HG03108 (cell line): ENCODE measurements around the gene DNM1.
"Not testable (repeated sequence)": the region's sequence is repeated elsewhere in the genome, so short reads cannot be mapped to it uniquely, and the experiment has no call there.

Source experiments
- ATAC-seq: cut with Tn5 transposase; IDR thresholded peaks from one replicate; pipeline ENCODE4 v1.9.1; 2021; ENCODE audit warnings: moderate library complexity; ENCODE audit not compliant: unreplicated experiment

The DNM1 gene

DNA sequence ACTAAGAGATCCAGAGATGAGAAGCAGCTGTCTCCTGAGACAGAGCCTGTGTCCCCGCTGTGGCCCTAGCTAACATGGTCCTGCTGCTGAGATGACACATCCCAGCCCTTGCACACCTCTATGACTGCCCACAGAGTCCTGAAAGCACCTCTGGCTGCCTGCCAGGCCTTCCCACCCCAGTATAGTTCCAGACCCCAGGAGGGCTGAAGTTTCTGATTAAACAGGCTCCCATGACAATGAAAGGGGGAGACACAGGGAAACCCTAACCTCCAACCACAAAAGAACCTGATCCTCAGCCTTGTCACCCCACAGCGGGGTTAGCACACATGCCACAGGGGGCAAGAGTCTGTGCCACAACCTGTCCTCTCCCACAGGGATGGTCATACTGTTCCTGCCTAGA, 27.5 kb upstream of the DNM1 start:
- no peak for ATAC-seq

DNA sequence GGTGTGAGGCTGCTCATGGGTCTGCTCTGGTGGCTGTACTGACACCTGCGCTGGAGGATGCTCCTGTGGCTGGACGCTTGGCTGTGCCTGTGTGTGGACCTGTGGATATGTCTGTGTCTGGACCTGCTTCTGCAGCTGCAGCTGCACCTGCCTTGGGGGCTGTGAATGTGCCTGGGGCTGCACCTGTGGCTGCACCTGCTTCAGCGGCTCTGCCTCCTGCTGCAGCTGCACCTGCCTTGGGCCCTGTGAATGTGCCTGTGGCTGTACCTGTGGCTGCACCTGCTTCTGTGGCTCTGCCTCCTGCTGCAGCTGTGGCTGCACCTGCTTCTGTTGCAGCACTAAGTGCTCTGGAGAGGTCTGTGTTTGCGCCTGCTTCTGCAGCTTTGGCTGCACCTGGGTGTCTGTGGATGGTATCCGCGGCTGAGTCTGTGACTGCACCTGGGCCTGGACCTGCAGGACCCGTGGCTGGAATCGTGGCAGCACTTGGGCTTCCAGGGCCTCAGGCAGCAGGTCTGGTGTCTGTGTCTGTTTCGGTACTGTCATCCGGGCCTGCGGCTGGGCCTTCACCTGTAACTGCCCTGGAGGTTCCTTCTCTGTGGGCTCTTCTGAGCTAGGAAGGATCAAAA, 24.3 kb upstream of the DNM1 start:
- ATAC-seq: no peak

DNA sequence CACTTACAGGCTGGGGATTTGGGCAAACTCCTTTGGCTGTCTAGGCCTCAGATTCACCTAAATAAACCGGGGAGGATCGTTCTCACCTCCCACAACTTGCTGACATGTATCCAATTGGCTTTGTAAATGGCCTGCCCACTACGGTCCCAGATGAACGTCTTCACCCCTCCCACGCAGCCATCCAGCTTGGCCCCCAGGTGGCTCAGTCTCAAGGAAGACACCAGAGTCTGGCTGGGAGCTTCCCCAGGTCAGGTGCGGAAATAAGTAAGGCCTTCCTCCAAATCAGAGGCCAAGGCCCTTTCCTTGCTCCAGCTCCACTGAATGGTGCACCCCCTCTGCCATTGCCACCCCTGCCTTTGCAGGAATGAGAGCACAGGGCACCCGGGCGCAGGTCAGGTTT, 23.2 kb upstream of the DNM1 start:
- no peak for ATAC-seq

DNA sequence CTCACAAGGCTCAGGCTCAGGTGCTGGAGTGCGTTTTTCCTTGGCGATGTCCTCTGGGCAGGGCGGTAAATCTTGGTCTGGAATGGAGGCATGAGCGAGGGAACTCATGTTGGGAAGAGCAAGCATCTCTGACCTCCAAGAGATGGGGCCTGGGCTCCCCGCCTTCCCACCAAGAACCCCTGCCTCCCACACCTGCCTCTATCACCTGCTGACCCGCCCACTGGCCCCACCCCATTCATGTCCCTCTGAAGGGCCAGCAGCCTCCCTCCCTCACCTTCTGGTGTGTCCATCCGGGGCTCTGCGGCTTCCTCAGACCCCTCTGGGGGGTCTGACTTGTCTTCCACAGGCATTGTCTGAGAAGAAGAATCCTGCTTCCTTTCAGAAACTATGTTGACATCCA, 22.7 kb upstream of the DNM1 start:
- ATAC-seq: no peak

DNA sequence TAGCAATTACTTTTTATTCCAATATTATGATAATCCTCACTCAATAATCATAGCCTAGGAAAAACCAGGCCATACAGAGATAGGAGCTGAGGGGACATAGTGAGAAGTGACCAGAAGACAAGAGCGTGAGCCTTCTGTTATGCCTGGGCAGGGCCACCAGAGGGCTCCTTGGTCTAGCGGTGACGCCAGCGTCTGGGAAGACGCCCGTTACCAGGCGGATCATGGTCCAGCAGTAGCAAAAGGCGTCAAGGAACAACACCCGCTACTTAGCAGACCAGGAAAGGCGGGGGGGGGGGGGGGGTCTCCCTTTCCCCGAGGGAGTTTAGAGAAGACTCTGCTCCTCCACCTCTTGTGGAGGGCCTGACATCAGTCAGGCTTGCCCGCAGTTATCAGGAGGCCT, 21.7 kb upstream of the DNM1 start:
- not testable (repeated sequence) for ATAC-seq

DNA sequence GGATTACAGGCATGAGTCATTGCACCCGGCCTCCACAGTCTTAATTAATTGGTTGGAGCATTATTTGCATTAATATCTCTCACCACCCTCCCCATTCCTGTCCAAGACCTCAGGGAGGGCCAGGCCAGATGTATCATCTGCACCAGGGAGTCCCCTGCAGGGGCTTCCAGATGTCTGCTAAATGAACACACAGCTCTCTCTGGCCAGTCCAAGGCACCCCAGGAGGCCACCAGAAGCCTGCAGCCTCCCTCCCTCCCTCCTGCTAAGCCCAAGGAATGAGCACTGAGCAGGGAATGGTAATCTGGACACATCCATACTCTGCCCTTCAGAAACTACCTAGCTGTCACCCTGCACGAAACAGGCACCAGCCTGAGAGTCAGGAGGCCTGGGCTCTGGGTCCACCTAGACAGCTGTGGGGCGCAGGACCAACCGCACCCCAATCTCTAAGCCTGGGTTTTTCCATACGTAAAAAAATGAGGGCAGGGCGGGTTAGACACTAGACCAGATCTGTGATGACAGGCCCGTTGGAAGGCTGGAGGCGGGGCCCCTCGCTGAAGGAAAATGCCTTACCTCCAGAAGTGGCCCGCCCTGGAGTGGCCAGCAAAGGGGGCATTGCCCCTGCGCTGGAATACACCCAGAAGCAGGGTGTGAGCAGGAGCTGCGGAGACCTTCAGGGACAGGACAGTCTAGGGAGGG, 20.1 kb upstream of the DNM1 start:
- no peak for ATAC-seq

DNA sequence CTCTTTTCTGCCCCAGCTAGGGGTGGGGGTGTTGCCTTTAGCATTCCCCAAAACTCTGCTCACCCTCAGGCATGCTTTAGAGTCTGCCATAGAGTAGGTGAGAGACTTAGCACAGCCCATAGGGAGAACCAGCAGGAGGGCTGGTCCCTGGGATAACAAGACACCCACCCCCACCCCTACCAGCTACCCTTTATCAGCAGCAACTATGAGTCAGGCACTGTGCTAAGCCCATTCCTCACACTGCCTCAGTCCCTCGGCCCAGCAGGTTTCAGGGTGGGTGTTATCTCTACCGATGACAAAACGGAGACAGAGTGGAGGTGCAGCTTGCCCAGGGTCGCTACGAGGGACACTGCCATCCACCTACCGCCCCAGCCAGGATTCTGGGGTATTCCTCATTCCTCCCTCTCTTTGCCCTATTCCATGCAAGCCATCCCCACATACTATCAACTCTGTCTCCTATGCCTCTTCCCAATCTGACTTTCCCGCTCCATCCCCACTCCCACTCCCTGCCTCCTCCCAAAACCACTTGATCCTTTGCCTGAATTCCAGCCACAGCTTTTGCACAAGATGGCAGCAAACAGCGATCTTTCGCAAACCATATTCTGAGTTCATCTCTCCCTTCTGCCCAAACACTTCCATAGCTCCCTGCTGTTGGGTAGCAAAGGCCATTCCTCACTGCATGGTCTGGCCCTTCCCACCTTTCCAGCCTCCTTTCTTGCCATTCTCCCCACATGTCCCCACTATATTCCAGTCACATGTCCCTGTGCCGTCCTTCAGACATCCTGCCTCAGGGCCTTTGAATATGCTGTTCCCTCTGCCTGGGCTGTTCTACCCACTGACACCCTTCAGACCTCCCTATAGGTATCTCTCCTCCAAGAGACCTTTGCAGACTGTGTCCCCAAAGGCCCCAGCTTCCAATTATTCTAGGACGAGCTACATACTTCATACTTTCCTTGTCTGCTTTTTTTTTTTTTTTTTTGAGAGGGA, 16.9 kb upstream of the DNM1 start:
- ATAC-seq: no peak

DNA sequence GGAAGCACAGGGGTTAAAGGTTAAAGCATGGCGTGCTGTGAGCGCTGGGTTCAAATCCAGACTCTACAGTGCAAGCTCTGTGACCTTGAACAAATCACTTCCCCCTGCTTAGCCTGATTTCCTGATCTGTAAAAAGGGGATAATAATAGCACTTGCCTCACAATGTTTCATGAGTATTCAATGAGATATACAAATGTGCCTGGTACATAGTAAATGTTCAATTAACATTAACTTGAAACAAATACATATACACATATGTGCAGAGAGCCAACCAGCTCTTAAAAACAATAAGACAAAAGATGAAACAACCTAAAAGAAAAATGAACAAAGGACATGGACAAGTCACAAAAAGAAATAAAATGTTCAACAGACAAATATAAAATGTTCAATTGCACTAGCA, 15.8 kb upstream of the DNM1 start:
- no peak for ATAC-seq

DNA sequence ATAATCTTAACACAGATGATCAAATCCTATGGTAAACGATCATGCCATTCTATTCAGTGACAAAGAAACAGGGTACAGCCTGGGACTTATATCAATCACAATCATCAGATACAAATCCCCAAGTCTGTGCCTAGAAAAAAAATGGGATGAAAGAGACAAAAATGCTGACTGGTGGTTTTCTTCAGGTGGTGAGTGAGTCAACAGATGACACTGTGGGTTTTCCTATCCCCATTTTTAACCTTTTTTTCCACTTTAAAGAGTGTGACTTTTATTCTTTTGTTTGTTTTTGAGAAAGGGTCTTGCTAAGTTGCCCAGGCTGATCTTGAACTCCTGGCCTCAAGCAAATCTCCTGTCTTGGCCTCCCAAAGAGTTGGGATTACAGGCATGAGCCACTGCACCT, 15.0 kb upstream of the DNM1 start:
- ATAC-seq: no peak

DNA sequence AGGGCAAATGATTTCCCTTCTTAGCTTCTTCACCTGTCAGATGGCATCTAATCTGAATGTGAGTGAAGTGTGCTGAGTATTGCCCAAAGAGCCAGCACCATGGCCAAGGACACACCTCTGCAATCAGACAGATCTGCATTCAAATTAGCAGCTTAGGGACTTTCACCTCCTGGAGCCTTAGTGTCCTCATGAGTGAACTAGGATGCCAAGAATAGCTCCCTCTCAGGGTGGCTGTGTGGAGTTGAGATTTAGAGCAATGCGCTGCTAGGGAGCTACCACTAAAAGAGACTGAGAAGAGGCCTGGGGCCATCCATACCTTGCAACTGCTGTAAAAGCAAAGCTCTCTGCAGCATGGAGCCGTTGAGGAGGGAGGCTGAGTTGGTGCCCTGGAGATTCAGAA, 13.2 kb upstream of the DNM1 start:
- no peak for ATAC-seq

DNA sequence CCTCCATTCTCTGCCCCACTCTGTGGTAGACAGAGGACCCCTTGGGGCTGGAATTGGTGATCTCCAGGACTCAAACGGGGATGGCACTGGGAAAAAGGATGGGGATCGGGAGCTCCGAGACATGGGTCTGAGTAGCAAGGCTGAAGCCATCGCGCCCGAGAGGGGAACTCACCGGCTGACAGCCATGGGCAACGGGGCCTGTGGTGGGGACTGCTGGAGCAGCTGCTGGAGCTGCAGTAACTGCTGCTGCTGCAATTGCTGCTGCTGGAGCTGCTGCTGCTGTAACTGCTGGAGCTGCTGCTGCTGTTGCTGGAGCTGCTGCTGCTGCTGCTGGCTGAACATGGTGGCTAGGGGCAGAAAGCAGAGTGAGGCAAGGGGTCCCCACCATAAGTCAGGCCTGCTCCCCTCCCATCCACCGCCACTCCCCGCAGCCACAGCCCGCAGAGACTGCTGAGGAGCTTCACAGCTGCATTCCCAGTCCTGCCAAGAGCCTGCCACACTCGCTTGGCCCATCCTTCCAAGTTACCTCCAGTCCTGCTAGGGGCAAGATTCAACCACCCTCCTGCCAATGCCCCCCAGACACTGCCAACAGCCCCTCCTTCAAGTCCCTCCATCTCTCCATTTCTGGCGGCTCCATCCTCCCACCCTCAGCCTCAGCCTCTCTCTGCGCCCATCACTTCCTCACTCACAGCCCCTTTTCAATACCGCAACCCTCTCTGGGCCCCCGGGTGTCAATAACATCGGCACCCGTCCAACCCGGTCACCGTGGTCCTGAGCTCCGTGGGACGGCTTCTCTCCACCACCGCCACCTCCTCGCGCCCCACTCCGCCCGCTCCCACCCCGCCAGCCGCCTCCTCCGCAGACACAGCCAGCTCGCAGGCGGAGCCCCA, 12.4 kb upstream of the DNM1 start:
- peak; percentile 13 for ATAC-seq

DNA sequence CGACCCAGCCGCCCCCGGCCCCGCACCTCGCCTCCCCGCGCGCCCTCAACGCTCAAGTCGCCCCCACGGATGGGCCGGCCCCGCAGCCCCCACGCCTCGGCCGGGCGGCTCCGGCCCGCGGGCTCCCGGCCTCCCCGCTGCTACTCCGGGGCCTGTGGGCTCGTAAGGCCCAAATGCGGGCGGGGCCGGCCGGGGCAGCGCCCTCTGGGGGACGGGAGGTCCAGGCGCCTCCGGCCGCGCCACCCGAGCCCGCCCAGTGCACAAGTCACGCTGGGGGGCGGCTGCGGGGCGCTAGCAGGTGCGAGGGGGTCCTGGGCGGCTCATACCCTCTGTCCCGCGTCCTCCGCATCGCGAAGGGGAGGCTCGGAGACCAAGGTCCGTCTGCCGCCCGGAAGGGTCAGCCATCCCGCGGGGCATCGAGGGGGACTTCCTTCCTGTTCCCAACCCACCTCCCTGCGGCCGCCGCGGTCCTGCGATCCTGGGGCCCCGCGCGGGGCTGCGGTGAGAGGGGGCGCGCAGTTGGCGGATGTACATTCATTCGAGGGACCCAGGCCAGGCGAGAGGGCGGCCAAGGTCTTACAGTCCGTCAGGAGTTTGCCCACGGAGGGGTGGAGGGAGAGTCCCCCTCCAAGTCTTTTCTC, 11.7 kb upstream of the DNM1 start, which contains the start of gene CIZ1:
Gene CIZ1, minus strand, starts transcription at position 167 of the 641 bp plus-strand sequence. CDS start 715 bp downstream, outside the sequence.
- peak; percentile 60 for ATAC-seq

DNA sequence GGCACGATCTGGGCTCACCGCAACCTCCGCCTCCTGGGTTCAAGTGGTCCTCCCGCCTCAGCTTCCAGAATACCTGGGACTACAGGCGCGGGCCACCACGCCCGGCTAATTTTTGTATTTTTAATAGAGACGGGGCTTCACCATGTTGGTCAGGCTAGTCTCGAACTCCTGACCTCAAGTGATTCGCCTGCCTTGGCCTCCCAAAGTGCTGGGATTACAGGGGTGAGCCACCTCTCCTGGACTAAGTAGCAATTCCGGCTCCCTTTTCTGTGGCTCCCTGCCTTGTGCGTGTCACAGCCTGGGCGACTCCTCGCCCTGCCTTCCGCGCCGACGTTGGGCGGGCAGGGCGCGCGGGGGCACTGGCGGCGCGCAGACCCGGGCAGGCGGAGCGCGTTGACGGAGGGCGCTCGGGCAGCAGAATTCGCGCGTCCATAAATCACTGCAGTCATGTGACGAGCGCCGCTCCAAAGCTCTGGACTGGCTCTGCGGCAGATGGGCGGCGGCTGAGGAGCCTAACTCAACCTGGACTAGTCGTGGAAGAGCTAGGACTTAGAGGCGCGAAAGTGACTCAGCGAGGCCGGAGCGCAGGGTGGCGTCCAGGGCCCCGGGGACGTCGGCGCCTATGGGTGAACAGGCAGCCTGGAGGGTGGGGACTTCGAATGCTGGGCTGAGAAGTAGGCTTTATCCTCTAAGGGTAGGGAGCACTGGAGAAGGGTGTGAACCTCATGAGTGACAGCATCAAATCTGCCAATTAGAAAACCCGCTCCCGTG, 10.4 kb upstream of the DNM1 start:
- peak; percentile 64 for ATAC-seq

DNA sequence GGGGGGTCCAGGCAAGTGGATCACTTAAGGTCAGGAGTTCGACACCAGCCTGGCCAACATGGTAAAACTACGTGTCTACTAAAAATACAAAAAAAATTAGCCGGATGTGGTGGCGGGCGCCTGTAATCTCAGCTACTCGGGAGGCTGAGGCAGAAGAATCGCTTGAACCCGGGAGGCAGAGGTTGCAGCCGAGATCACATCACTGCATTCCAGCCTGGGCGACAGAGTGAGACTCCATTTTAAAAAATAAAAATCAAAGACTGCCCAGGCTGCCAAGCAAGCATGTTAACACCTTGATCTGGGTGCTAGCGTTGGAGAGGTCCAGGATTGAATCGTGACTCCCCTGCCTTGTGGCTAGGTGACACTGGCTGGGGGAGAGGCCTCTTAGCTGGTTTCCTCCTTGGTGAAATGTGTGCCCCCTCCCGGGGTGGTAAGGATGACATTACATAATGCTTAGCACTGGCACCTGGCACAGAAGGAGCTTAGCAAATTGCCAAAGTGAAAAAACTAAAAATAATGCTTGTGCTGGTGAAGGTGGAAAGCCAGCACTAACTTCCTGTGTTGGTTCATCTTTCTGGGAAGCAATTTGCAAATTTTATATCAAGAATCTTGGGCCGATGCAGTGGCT, 9.6 kb upstream of the DNM1 start:
- ATAC-seq: no peak

DNA sequence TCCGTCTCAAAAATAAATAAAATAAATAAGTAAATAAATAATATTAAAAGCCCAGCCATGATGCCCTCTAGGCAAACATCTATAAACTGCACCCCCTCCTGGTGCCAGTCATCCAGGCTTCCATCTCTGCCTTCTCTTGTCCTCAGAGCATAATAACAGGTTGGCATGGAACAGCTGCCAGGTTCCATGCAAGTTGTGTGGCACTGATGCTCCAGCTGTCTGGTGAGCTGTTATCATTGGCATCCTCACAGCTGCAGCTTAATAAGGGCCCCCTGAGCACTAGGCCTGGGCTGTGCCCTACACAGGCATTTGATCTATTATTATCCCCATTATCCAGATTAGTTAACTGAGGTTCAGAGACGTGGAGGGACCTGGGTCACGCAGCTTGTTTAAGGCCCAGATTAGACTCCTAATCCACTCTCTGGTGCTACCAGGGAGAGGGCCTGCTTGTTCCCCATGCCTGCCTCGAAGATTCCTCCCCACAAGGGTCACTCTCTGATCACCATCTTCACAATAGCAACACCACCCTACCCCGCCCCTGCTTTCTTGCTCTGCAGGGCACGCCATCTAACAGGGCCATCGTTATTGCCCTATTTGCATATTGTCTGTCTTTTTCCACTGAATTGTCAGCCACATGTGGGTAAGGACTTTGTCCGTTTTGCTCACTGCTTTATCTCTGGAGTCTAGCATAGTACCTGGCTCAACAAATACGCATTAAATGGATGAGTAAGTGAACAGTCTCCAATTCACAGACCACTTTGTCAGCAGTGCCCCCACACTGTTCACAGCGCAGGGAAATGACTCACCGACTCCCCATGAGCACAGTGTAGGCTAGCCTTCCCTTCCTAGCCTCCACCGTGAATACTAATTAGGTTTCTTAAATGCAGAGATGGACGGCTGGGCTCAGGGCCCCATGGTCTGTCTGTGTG, 1.5 kb upstream of the DNM1 start:
- ATAC-seq: no peak

DNA sequence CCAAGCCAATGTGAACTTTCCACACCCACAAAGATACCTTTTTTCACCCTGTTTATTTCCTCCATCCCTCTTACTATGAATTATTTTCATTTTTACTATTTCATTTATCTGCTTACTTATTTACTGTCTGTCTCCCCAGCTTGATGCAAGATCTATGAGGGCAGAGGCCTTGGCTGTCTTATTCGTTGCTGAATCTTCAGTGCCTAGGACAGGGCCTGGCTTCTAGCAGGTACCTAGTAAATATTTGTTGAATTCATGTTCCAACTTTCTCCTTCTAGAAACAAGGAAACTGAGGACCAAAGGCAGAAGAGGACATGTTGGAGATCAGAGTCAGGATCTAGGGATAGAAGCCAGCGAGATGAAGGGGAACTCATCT, 543 bp upstream of the DNM1 start:
- ATAC-seq: no peak

DNA sequence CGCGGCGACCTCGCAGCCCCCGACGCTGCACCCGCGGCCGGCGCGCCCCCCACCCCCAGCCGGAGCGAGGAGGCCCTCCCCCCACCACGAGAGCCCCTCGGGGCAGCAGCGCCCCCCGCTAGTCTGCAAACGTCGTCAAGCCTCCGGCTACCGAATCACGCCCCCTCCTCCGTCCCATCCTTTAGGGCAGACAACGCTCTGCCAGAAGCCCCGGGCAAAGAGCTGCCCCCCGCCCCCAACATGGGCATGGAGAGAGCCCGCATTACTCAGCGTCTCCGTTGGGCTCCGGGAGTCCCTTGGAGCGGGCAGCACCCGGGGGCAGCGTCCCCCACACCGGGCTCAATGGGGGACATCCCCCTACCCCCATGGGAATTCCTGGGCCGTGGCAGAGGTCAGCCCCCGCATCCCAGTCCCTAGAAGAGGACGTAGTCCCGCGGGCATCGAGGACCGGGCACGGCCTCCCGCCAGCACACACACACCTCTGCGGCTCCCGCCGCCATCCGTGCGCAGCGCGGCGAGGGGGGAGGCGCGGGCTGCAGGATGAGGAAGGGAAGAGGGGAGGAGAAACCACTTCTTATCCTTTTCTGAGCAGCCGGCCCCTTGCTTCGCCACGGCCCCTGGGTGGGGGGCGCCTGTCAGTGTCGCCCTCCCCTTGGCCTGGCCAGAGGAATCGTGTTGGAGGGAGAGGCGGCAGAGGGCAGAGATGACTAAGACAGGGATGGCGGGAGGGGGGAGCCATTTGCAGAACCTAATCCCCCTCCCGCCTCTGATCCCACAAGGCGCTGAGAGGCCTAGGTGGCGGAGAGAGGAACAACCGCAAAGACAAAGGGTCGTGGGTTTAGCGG, 750 bp downstream of the DNM1 start:
- ATAC-seq: no peak
